ENCODE results near the gene MAPKAP1.

- TF ChIP-seq EZH2 (IDR thresholded peaks at IDR 0.05; ENCODE audit: borderline replicate concordance, low read depth, low read length, severe bottlenecking) (no peak), CTCF (IDR thresholded peaks at IDR 0.05; ENCODE audit: borderline replicate concordance, extremely low read depth, low read length, poor library complexity, severe bottlenecking) (no peak)
Measured at GRCh38 chr9:125460346-125460745, 246.7 kb downstream of the MAPKAP1 start.

Measured in DND-41 (cell line).